GM23248 (cell line): Measurements from ENCODE around the gene ISOC2.

Source experiments
- EZH2 ChIP-seq: fragments of 200-600 bp; sonication (generic); IDR thresholded peaks from 2 replicates; pipeline ENCODE4 v1.6.1; 2018; ENCODE audit warnings: antibody characterized with exemption, mild to moderate bottlenecking; ENCODE audit not compliant: insufficient read depth, poor library complexity, severe bottlenecking
- EZH2phosphoT487 ChIP-seq: fragments of 200-600 bp; sonication (generic); IDR thresholded peaks from 2 replicates; pipeline ENCODE4 v1.6.1; 2018; ENCODE audit warnings: antibody characterized with exemption, moderate library complexity, mild to moderate bottlenecking, low read depth; ENCODE audit not compliant: insufficient read depth

- TF ChIP-seq EZH2phosphoT487 (no peak), EZH2 (no peak)
These were observed 27.7 kb upstream of the ISOC2 start for GRCh38 chr19:55488986-55489710.
